Fibroblast of pulmonary artery (primary cell): ENCODE results near the gene TRIM62.
"Not testable (repeated sequence)": the region's sequence is repeated elsewhere in the genome, so short reads cannot be mapped to it uniquely, and the experiment has no call there.

Experiments
- DNase-seq: peaks from one replicate; pipeline ENCODE4 v3.0.0-alpha.2; 2010; ENCODE audit warnings: low read depth
- H3K4me3 ChIP-seq: replicated peaks from 2 replicates; pipeline ENCODE4 v1.5.1; 2011; ENCODE audit warnings: low read depth, mild to moderate bottlenecking, control low read depth, low read length, moderate library complexity
- CTCF ChIP-seq: IDR thresholded peaks from 2 replicates; pipeline ENCODE4 v1.5.1; 2011; ENCODE audit warnings: mild to moderate bottlenecking, control low read depth, low read length, inconsistent platforms; ENCODE audit errors: missing control alignments

The TRIM62 gene

GRCh38 chr1:33110477-33110876, 71.4 kb downstream of the TRIM62 start:
- no peak for TF ChIP-seq CTCF
- DNase-seq: no peak

GRCh38 chr1:33100119-33100415, 81.8 kb downstream of the TRIM62 start:
- H3K4me3 ChIP-seq, DNase-seq: not testable (repeated sequence)

More at GRCh38 chr1:33110477-33110876, 71.4 kb downstream of the TRIM62 start:
- no peak overlapping the region for H3K4me3 ChIP-seq

GRCh38 chr1:33099290-33100118, 82.3 kb downstream of the TRIM62 start:
- DNase-seq: peak; percentile 100
- peak; percentile 47 for TF ChIP-seq CTCF
- no peak overlapping the region for H3K4me3 ChIP-seq

- H3K4me3 ChIP-seq: no peak overlapping the region
- DNase-seq: no peak
- TF ChIP-seq CTCF: no peak
Measured at GRCh38 chr1:33098371-33098770, 83.5 kb downstream of the TRIM62 start.

GRCh38 chr1:33097762-33098161, 84.1 kb downstream of the TRIM62 start:
- no peak overlapping the region for H3K4me3 ChIP-seq
- no peak for DNase-seq
- TF ChIP-seq CTCF: no peak

- H3K4me3 ChIP-seq: no peak overlapping the region
- TF ChIP-seq CTCF: no peak
- DNase-seq: peak; percentile 54
Measured at GRCh38 chr1:33097137-33097611, 84.7 kb downstream of the TRIM62 start.

- no peak overlapping the region for H3K4me3 ChIP-seq
- peak; percentile 88 for DNase-seq
- TF ChIP-seq CTCF: no peak
Measured at GRCh38 chr1:33096363-33097005, 85.4 kb downstream of the TRIM62 start.
